HEK293 (cell line): ENCODE results near the gene BCKDHB.

ENCODE experiments used
- CTCF ChIP-seq: fragments of 450-650 bp; formaldehyde crosslinking; IDR thresholded peaks from 2 replicates; pipeline ENCODE4 v1.5.1; 2016; ENCODE audit warnings: missing biosample characterization, missing genetic modification characterization
- REPIN1 ChIP-seq: fragments of 450-650 bp; formaldehyde crosslinking; IDR thresholded peaks from 2 replicates; pipeline ENCODE4 v1.5.1; 2017; ENCODE audit warnings: missing biosample characterization, missing genetic modification characterization, low read depth
- ZFP3 ChIP-seq: fragments of 450-650 bp; formaldehyde crosslinking; IDR thresholded peaks from 2 replicates; pipeline ENCODE4 v1.5.1; 2016; ENCODE audit warnings: low read depth, missing biosample characterization, missing genetic modification characterization
- ZNF184 ChIP-seq: fragments of 450-650 bp; IDR thresholded peaks from 2 replicates; pipeline ENCODE4 v1.5.1; 2018; ENCODE audit warnings: missing biosample characterization, mild to moderate bottlenecking, missing genetic modification characterization
- ZNF302 ChIP-seq: fragments of 450-650 bp; formaldehyde crosslinking; IDR thresholded peaks from 2 replicates; pipeline ENCODE4 v1.5.1; 2016; ENCODE audit warnings: missing biosample characterization, missing genetic modification characterization, low read depth
- ZSCAN18 ChIP-seq: fragments of 450-650 bp; formaldehyde crosslinking; IDR thresholded peaks from 2 replicates; pipeline ENCODE4 v1.5.1; 2016; ENCODE audit warnings: missing biosample characterization, missing genetic modification characterization

GRCh38 chr6:80388507-80388906 lies 282.0 kb downstream of the BCKDHB start:
- TF ChIP-seq CTCF (tag by site-specific recombination) (no peak), REPIN1 (tag by site-specific recombination) (no peak), ZNF302 (tag by site-specific recombination) (no peak), ZNF184 (tag by site-specific recombination) (no peak), ZSCAN18 (tag by site-specific recombination) (no peak), ZFP3 (tag by site-specific recombination) (no peak)
